EH (cell line): ENCODE data around the gene OSBPL7.
"Not testable (repeated sequence)": the region's sequence is repeated elsewhere in the genome, so short reads cannot be mapped to it uniquely, and the experiment has no call there.

Experiments used
- DNase-seq: peaks from one replicate; pipeline ENCODE4 v3.0.0-alpha.2; 2015; ENCODE audit warnings: low read depth

OSBPL7 gene

GRCh38 chr17:47806026-47806912, 15.3 kb downstream of the OSBPL7 start:
- no peak for DNase-seq

- DNase-seq = no peak
Measured at GRCh38 chr17:47804461-47804860, 17.1 kb downstream of the OSBPL7 start.

- no peak for DNase-seq
Measured at GRCh38 chr17:47803751-47804150, 17.8 kb downstream of the OSBPL7 start.

- no peak for DNase-seq
Measured at GRCh38 chr17:47803201-47803600, 18.4 kb downstream of the OSBPL7 start.

- peak; percentile 55 for DNase-seq
Measured at GRCh38 chr17:47802341-47803022, 19.1 kb downstream of the OSBPL7 start.

- DNase-seq = no peak
Measured at GRCh38 chr17:47801906-47802305, 19.7 kb downstream of the OSBPL7 start.

- no peak for DNase-seq
Measured at GRCh38 chr17:47801176-47801765, 20.3 kb downstream of the OSBPL7 start.

GRCh38 chr17:47800686-47801085, 20.9 kb downstream of the OSBPL7 start:
- no peak for DNase-seq

- DNase-seq = peak; percentile 28
Measured at GRCh38 chr17:47797797-47798196, 23.8 kb downstream of the OSBPL7 start.

GRCh38 chr17:47792979-47793378, 28.6 kb downstream of the OSBPL7 start:
- no peak for DNase-seq

GRCh38 chr17:47792457-47792856, 29.1 kb downstream of the OSBPL7 start:
- DNase-seq = no peak

GRCh38 chr17:47791025-47791424, 30.6 kb downstream of the OSBPL7 start:
- no peak for DNase-seq

GRCh38 chr17:47789611-47790561, 31.7 kb downstream of the OSBPL7 start:
- DNase-seq = peak; percentile 43

- peak; percentile 55 for DNase-seq
Measured at GRCh38 chr17:47785538-47786123, 36.0 kb downstream of the OSBPL7 start.

- DNase-seq = no peak
Measured at GRCh38 chr17:47781397-47781796, 40.2 kb downstream of the OSBPL7 start.

- DNase-seq = no peak
Measured at GRCh38 chr17:47778184-47778635, 43.4 kb downstream of the OSBPL7 start.

GRCh38 chr17:47776330-47777197, 45.0 kb downstream of the OSBPL7 start:
- DNase-seq = peak; percentile 61

GRCh38 chr17:47774987-47775580, 46.5 kb downstream of the OSBPL7 start:
- DNase-seq = no peak

- no peak for DNase-seq
Measured at GRCh38 chr17:47774331-47774730, 47.3 kb downstream of the OSBPL7 start.

GRCh38 chr17:47773649-47774048, 47.9 kb downstream of the OSBPL7 start:
- DNase-seq = not testable (repeated sequence)
